WTC11 (cell line): ENCODE results near the gene FYN. TPM values are rescaled to one million over a fixed set of nuclear protein-coding genes. Genes with fewer than 3 reads are reported as not detected.
"Not testable (repeated sequence)": the region's sequence is repeated elsewhere in the genome, so short reads cannot be mapped to it uniquely, and the experiment has no call there.

Source experiments
- ATAC-seq: fragments of 200-7000 bp; cut with Tn5 transposase; 2 replicates; pipeline ENCODE4 v1.10.0; 2021; ENCODE audit warnings: mild to moderate bottlenecking, moderate library complexity
- CTCF ChIA-PET: fragments of 300-600 bp; sonication (Branson Sonifier 250); formaldehyde crosslinking; loops from one replicate; lab custom pipeline; 2021; ENCODE audit warnings: antibody characterized with exemption; lab: Charles Lee
- POLR2A ChIA-PET: fragments of 350-600 bp; sonication (Branson Sonifier 250); formaldehyde crosslinking; loops from one replicate; lab custom pipeline; 2021; ENCODE audit warnings: antibody characterized with exemption; lab: Charles Lee
- DNase-seq: peaks from one replicate; pipeline ENCODE4 v3.0.0; 2021; ENCODE audit warnings: low spot score
- H3K27ac Mint-ChIP-seq: 2 replicates; pipeline ENCODE4 v1.8.0; 2021; ENCODE audit warnings: mixed read lengths
- H3K27me3 Mint-ChIP-seq: 2 replicates; pipeline ENCODE4 v1.8.0; 2021; ENCODE audit warnings: low read depth, mild to moderate bottlenecking, moderate library complexity, mixed read lengths
- H3K36me3 Mint-ChIP-seq: 2 replicates; pipeline ENCODE4 v1.8.0; 2021; ENCODE audit warnings: mixed read lengths
- H3K4me1 Mint-ChIP-seq: 2 replicates; pipeline ENCODE4 v1.8.0; 2022; ENCODE audit warnings: mixed read lengths
- H3K4me3 Mint-ChIP-seq: 2 replicates; pipeline ENCODE4 v1.8.0; 2021; ENCODE audit warnings: mild to moderate bottlenecking, moderate library complexity, mixed read lengths
- H3K9me3 Mint-ChIP-seq: 2 replicates; pipeline ENCODE4 v1.8.0; 2021; ENCODE audit warnings: mixed read lengths
- MXD4 ChIP-seq: fragments of 250-450 bp; sonication (Bioruptor Pico); IDR thresholded peaks from 2 replicates; pipeline ENCODE4 v1.8.0; 2021; ENCODE audit warnings: mild to moderate bottlenecking, moderate library complexity, borderline replicate concordance
- NFATC4 ChIP-seq: fragments of 250-450 bp; sonication (Bioruptor Pico); IDR thresholded peaks from 2 replicates; pipeline ENCODE4 v1.9.0; 2021; ENCODE audit warnings: mild to moderate bottlenecking
- NFYB ChIP-seq: sonication (generic); formaldehyde crosslinking; conservative IDR thresholded peaks from 2 replicates; pipeline ENCODE4 v1.8.0; 2022; ENCODE audit warnings: low read depth, missing genetic modification reagents
- NR3C1 ChIP-seq: sonication (generic); formaldehyde crosslinking; conservative IDR thresholded peaks from 2 replicates; pipeline ENCODE4 v1.8.1; 2023; ENCODE audit warnings: low read depth, mild to moderate bottlenecking, missing genetic modification reagents
- TCF7 ChIP-seq: sonication (generic); formaldehyde crosslinking; IDR thresholded peaks from 2 replicates; pipeline ENCODE4 v1.8.0; 2022; ENCODE audit warnings: mild to moderate bottlenecking, low read depth, missing genetic modification reagents, moderate library complexity
- ZBTB21 ChIP-seq: sonication (generic); formaldehyde crosslinking; IDR thresholded peaks from 2 replicates; pipeline ENCODE4 v1.8.1; 2023; ENCODE audit warnings: mild to moderate bottlenecking, missing genetic modification reagents, borderline replicate concordance
- ZNF121 ChIP-seq: sonication (generic); formaldehyde crosslinking; IDR thresholded peaks from 2 replicates; pipeline ENCODE4 v1.8.0; 2023; ENCODE audit warnings: missing genetic modification reagents
- ZNF138 ChIP-seq: sonication (generic); formaldehyde crosslinking; conservative IDR thresholded peaks from 2 replicates; pipeline ENCODE4 v1.8.1; 2022; ENCODE audit warnings: mild to moderate bottlenecking, moderate library complexity, missing genetic modification reagents
- ZNF281 ChIP-seq: sonication (generic); formaldehyde crosslinking; IDR thresholded peaks from 2 replicates; pipeline ENCODE4 v1.8.0; 2023; ENCODE audit warnings: mild to moderate bottlenecking, missing genetic modification reagents
- total RNA-seq: library from RNA; stranded (reverse); gene quantifications from 3 replicates; pipeline ENCODE4 v1.2.3, GENCODE V29; 2021
- TF ChIP-seq, protein P1 (sequence below): fragments of 250-450 bp; sonication (Bioruptor Pico); IDR thresholded peaks from 2 replicates; pipeline ENCODE4 v1.9.0; 2021; ENCODE audit warnings: mild to moderate bottlenecking
- TF ChIP-seq, protein P2 (sequence below): sonication (generic); formaldehyde crosslinking; IDR thresholded peaks from 2 replicates; pipeline ENCODE4 v1.8.0; 2023; ENCODE audit warnings: missing genetic modification reagents, mild to moderate bottlenecking, borderline replicate concordance
- TF ChIP-seq, protein P3 (sequence below): fragments of 250-450 bp; sonication (Bioruptor Pico); IDR thresholded peaks from 2 replicates; pipeline ENCODE4 v1.9.0; 2021; ENCODE audit warnings: mild to moderate bottlenecking, borderline replicate concordance

FYN gene
- total RNA-seq, 1 experiment from 2014 or later: 63.9 TPM

- TF ChIP-seq, protein P1, sequence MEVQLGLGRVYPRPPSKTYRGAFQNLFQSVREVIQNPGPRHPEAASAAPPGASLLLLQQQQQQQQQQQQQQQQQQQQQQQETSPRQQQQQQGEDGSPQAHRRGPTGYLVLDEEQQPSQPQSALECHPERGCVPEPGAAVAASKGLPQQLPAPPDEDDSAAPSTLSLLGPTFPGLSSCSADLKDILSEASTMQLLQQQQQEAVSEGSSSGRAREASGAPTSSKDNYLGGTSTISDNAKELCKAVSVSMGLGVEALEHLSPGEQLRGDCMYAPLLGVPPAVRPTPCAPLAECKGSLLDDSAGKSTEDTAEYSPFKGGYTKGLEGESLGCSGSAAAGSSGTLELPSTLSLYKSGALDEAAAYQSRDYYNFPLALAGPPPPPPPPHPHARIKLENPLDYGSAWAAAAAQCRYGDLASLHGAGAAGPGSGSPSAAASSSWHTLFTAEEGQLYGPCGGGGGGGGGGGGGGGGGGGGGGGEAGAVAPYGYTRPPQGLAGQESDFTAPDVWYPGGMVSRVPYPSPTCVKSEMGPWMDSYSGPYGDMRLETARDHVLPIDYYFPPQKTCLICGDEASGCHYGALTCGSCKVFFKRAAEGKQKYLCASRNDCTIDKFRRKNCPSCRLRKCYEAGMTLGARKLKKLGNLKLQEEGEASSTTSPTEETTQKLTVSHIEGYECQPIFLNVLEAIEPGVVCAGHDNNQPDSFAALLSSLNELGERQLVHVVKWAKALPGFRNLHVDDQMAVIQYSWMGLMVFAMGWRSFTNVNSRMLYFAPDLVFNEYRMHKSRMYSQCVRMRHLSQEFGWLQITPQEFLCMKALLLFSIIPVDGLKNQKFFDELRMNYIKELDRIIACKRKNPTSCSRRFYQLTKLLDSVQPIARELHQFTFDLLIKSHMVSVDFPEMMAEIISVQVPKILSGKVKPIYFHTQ: no peak
Measured at GRCh38 chr6:111681860-111682259, 191.4 kb downstream of the FYN start (continued).

DNA sequence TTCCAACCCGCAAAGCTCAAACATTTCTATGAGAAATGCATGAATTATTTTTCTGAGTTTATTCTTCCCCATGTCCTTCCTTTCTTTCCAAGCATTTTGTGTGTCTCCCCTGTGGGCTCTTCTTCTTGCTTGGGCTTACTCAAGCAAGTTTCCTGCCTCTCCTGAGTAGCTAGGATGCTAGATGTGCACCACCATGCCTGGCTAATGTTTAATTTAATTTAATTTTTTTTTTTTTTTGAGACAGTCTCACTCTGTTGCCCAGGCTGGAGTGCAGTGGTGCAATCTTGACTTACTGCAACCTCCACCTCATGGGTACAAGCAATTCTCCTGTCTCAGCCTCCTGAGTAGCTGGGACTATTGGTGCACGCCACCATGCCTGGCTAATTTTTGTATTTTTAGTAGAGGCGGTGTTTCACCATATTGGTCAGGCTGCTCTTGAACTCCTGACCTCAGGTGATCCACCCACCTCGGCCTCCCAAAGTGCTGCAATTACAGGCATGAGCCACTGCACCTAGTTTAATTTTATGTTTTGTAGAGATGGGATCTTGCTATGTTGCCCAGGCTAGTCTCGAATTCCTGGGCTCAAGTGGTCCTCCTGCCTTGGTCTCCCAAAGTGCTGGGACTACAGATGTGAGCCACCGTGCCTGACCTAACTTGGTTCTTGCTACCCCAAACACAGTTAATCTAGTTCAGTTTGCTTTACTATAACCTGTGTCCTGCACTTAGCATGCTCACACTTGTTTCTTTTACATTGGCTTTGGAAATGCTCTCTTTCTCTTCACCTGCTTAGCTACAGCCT, 192.2 kb downstream of the FYN start:
- ATAC-seq, CTCF ChIA-PET: not testable (repeated sequence)

DNA sequence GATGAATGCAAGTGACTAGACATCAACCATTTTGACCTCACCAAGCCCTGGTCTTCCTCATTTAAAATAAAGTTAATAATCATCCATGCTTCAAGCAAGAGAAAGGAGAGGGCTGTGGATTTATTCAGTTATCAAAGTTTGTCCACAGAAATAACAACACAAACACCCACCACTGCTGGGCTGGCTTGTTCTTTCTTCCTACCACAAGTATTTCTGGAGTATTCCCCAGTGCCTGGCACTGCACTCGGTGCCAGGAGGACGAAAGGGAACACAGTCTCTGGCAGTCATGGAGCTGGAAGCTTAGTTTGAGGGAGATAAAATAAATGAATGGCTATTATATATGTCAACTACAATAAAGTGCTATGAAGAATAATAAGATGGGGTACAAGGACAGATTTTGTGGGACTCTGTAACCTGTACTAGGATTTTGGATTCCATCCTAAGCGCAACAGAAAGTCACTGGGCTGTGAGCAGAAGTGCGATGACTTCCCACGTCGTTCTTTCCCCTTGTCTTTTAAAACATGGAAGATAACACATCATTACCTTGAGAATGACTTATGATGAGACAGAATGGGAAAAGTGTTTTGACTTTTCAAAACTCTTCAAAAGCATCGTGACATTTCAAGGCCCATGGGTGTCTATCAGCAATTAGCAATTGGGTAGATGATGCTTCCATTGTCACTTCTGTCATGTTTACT, 193.1 kb downstream of the FYN start:
- H3K9me3 Mint-ChIP-seq: no peaks in the 10 kb centered on the region
- H3K4me1 Mint-ChIP-seq: peaks cover 22% of the 10 kb centered on the region
- no peak overlapping the region for H3K27ac Mint-ChIP-seq
- H3K27me3 Mint-ChIP-seq: no peaks in the 10 kb centered on the region
- peaks cover 6% of the 10 kb centered on the region; the same call in 1 of the 2 replicates for H3K36me3 Mint-ChIP-seq
- DNase-seq (no peak), ATAC-seq (no peak)
- ChIA-PET CTCF (no interaction called here), POLR2A (interaction anchor here (0.7 kb wide), 1 partner anchor 9 kb away, joined by 3 read pairs; no protein-coding TSS in a partner anchor)
- no peak overlapping the region for H3K4me3 Mint-ChIP-seq
- TF ChIP-seq ZNF138: no peak
- TF ChIP-seq NFATC4: no peak
- TF ChIP-seq, protein P2, sequence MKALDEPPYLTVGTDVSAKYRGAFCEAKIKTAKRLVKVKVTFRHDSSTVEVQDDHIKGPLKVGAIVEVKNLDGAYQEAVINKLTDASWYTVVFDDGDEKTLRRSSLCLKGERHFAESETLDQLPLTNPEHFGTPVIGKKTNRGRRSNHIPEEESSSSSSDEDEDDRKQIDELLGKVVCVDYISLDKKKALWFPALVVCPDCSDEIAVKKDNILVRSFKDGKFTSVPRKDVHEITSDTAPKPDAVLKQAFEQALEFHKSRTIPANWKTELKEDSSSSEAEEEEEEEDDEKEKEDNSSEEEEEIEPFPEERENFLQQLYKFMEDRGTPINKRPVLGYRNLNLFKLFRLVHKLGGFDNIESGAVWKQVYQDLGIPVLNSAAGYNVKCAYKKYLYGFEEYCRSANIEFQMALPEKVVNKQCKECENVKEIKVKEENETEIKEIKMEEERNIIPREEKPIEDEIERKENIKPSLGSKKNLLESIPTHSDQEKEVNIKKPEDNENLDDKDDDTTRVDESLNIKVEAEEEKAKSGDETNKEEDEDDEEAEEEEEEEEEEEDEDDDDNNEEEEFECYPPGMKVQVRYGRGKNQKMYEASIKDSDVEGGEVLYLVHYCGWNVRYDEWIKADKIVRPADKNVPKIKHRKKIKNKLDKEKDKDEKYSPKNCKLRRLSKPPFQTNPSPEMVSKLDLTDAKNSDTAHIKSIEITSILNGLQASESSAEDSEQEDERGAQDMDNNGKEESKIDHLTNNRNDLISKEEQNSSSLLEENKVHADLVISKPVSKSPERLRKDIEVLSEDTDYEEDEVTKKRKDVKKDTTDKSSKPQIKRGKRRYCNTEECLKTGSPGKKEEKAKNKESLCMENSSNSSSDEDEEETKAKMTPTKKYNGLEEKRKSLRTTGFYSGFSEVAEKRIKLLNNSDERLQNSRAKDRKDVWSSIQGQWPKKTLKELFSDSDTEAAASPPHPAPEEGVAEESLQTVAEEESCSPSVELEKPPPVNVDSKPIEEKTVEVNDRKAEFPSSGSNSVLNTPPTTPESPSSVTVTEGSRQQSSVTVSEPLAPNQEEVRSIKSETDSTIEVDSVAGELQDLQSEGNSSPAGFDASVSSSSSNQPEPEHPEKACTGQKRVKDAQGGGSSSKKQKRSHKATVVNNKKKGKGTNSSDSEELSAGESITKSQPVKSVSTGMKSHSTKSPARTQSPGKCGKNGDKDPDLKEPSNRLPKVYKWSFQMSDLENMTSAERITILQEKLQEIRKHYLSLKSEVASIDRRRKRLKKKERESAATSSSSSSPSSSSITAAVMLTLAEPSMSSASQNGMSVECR (CRISPR knock-in tag): no peak
- TF ChIP-seq ZBTB21 (CRISPR knock-in tag): no peak
- TF ChIP-seq NR3C1 (CRISPR knock-in tag): no peak

More for the DNA sequence above, 192.2 kb downstream of the FYN start:
- H3K4me3 Mint-ChIP-seq, H3K9me3 Mint-ChIP-seq, H3K27ac Mint-ChIP-seq, H3K27me3 Mint-ChIP-seq, DNase-seq, H3K36me3 Mint-ChIP-seq: not testable (repeated sequence)
- TF ChIP-seq ZNF121: peak; percentile 54; the same call in 1 of the 2 replicates
- H3K4me1 Mint-ChIP-seq: peaks cover 30% of the 10 kb centered on the region
- POLR2A ChIA-PET: interaction anchor here (0.7 kb wide), 1 partner anchor 8 kb away, joined by 3 read pairs; no protein-coding TSS in a partner anchor

GRCh38 chr6:111679126-111679858, 194.0 kb downstream of the FYN start:
- no peak overlapping the region for H3K4me3 Mint-ChIP-seq
- ChIA-PET POLR2A (no interaction called here), CTCF (no interaction called here)
- DNase-seq (no peak), ATAC-seq (no peak)
- H3K36me3 Mint-ChIP-seq: peaks cover 5% of the 10 kb centered on the region; the same call in 1 of the 2 replicates
- peaks cover 22% of the 10 kb centered on the region for H3K4me1 Mint-ChIP-seq
- H3K27me3 Mint-ChIP-seq: no peaks in the 10 kb centered on the region
- H3K27ac Mint-ChIP-seq: peak overlapping the region; percentile 2; the same call in 1 of the 2 replicates
- no peaks in the 10 kb centered on the region for H3K9me3 Mint-ChIP-seq
- TF ChIP-seq ZNF281 (CRISPR knock-in tag) (no peak), TCF7 (CRISPR knock-in tag) (no peak), NFYB (CRISPR knock-in tag) (no peak), MXD4 (CRISPR knock-in tag) (no peak)
- TF ChIP-seq, protein P3, sequence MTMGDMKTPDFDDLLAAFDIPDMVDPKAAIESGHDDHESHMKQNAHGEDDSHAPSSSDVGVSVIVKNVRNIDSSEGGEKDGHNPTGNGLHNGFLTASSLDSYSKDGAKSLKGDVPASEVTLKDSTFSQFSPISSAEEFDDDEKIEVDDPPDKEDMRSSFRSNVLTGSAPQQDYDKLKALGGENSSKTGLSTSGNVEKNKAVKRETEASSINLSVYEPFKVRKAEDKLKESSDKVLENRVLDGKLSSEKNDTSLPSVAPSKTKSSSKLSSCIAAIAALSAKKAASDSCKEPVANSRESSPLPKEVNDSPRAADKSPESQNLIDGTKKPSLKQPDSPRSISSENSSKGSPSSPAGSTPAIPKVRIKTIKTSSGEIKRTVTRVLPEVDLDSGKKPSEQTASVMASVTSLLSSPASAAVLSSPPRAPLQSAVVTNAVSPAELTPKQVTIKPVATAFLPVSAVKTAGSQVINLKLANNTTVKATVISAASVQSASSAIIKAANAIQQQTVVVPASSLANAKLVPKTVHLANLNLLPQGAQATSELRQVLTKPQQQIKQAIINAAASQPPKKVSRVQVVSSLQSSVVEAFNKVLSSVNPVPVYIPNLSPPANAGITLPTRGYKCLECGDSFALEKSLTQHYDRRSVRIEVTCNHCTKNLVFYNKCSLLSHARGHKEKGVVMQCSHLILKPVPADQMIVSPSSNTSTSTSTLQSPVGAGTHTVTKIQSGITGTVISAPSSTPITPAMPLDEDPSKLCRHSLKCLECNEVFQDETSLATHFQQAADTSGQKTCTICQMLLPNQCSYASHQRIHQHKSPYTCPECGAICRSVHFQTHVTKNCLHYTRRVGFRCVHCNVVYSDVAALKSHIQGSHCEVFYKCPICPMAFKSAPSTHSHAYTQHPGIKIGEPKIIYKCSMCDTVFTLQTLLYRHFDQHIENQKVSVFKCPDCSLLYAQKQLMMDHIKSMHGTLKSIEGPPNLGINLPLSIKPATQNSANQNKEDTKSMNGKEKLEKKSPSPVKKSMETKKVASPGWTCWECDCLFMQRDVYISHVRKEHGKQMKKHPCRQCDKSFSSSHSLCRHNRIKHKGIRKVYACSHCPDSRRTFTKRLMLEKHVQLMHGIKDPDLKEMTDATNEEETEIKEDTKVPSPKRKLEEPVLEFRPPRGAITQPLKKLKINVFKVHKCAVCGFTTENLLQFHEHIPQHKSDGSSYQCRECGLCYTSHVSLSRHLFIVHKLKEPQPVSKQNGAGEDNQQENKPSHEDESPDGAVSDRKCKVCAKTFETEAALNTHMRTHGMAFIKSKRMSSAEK: no peak
